NCI-H2171 treated with DMSO at 0.1 percent for 48 hours (cell line): ENCODE data around the gene CPLANE2.
A peak's percentile ranks its signal among the peaks of the same experiment; 100 is the strongest.
"Not testable (repeated sequence)": the region's sequence is repeated elsewhere in the genome, so short reads cannot be mapped to it uniquely, and the experiment has no call there.

Source experiments
- DNase-seq: peaks from one replicate; lab custom pipeline; 2025; lab: John Stamatoyannopoulos, UW

The CPLANE2 gene

DNA sequence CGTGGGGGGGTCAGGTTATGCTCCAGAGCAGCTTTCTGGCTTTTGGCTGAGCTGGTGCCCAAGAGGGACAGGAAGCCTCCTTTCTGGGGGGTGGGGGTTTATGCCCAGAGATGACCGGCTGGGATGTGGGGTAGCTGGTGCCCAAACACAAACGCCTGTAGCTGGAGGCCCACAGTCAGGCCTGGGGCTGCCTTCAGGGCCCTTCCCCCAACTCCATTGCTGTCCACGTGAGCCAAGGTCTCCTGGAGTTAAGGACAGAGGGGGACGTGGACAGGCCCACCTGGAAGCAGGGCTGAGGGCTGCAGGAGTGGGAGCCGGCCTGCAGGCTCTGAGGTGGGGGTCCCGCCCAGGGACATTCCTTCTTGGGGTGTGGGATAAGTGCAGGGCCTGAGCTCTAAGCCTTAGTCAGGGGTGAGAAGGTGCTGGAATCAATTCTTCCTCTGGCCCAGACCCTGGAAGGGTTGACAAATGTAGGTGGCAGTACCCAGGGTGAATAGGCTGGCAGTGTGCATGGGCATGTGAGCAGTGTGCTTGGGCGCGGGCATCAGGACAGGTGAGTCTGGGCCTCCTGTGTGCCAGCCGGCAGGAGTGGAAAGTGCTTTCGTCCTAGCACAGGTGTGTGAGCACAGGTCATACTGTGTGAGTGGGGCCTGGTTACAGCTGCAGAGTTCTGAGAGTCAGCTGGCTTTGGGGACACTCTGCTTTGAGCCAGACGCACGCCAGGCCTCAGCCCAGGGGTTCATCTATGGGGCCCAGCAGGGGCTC is 6.8 kb downstream of the CPLANE2 start:
- DNase-seq = no peak

DNA sequence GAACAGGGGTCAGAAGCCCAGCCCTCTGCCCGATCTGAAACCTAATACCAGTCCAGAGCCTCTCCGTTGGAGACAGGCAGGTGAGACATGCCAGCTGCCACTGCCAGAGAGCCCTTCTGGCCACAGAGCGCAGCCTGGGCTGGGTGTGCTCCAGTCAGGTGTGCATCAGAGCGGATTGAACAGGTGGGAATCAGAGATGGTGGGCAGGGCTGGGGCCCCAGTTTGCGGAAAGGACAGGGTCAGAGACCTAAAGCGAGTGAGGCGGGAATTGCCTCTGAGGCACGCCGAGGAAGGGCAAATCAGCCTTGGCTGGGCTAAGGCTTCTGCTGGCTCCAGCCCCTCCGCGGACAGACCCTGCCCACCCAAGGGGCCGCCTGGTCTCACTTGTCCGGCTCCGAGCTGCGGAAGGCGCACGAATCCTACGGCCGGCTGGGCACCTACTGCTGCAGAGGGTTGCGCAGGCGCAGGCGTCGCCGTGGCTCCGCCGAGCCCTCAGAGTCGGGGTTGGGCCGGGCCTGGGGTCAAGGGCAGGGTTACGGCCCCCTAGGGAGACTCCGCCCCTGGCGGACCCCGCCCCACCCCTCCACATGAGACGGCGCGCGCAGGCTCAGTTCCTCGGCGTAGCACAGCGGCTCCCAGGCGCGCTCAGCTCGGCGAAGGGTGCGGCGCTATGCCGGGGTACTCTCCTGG is 10.3 kb downstream of the CPLANE2 start:
- DNase-seq = peak; percentile 74

DNA sequence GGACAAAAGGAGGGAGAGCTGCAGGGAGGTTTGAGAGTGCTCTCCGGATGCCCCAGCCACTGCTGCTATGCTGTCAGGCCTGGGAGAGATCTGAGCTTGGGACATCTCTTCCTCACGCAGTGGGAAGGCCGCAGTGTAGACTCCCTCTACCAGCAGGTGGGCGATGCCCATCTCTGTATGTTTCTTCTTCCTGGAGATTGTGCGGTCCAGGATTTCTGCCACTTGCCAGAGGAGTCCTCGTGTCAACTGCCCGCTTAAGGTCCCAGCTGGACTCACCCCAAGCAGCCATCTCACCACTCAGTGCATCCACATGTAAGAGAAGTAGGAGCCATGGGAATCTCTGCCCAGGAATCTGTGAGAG is 10.9 kb downstream of the CPLANE2 start:
- no peak for DNase-seq

DNA sequence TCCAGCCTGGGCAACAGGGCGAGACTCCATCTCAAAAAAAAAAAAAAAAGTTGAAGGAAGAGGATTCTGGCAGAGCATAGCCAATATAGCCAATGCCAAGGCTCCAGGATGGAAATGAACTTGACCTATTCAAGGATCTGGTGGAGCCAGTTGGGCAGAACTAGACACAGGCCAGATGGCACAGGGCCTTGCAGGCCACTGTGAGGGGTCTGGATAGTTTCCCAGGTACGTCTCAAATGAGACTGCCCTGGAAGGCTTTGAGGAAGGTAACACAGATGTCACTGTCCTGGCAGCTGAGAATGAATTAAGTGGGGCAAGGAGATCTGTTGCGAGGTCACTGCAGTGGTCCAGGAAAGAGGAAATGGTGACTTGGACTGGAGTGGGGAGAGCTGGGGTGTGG is 12.5 kb downstream of the CPLANE2 start:
- no peak for DNase-seq

DNA sequence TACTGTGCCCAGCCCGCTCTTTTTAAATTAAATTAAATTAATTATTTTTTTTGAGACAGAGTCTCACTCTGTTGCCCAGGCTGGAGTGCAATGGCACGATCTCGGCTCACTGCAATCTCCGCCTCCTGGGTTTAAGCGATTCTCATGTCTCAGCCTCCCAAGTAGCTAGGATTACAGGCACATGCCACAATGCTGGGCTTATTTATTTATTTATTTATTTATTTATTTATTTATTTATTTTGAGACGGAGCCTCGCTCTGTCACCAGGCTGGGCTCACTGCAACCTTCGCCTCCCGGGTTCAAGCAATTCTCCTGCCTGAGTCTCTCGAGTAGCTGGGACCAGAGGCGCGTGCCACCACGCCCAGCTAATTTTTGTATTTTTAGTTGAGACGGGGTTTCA is 14.3 kb downstream of the CPLANE2 start:
- DNase-seq = not testable (repeated sequence)

DNA sequence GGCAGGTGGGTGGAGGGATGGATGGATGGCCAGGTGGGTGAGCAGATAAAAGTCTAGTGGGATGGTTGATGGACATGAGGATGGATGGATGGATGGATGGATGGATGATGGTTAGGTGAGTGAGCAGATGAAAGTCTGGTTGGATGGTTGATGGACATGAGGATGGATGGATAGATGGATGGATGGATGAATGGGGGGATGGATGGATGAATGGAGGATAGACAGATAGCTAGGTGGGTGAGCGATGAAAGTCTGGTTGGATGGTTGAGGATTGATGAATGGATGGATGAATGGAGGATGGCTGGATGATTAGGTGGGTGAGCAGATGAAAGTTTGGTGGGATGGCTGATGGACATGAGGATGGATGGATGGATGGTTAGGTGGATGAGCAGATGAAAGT is 15.5 kb downstream of the CPLANE2 start:
- no peak for DNase-seq

DNA sequence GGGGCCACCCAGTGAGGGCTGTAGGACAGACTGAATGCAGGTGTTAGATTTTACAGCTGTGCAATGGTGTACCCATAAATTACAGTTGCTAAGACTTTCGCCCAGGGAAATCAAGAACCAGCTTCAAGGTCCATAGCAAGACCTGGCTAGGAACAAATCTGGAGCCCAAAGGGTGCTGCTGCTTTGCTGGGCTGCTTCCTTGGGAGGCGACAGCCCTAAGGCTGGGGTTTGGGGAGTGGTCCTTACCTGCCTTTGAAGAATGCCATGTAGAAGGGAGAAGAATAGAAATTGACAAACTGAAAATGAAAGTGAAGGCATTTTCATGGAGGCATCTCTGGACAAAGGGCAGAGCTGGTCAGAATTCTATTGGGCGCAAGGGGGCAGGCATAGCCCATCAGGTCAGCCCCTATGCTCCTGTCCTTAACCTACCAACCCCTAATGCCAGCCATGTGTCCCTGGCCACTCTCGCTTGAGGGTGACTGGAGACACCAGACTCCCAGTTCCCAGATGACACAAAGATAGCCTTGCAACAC is 16.9 kb downstream of the CPLANE2 start:
- DNase-seq = no peak

DNA sequence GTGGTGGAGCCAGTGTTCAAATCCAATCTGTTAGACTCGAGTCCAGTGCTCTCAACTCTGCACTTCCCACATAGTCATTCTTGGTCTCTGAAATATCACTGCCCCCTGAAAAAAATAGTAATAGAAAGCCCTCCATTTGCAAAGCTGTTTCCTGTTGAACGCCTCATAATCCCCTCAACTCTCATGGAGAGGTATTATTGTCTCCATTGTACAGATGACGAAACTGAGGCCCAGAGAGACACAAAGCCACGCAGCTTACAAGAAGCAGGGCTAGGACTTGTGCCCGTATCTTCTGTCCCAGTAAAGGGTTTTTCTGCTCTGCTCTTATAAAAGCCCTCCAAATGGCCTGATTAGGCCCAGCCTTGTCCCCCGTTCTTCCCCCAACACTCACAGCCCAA is 18.3 kb downstream of the CPLANE2 start:
- DNase-seq = no peak

DNA sequence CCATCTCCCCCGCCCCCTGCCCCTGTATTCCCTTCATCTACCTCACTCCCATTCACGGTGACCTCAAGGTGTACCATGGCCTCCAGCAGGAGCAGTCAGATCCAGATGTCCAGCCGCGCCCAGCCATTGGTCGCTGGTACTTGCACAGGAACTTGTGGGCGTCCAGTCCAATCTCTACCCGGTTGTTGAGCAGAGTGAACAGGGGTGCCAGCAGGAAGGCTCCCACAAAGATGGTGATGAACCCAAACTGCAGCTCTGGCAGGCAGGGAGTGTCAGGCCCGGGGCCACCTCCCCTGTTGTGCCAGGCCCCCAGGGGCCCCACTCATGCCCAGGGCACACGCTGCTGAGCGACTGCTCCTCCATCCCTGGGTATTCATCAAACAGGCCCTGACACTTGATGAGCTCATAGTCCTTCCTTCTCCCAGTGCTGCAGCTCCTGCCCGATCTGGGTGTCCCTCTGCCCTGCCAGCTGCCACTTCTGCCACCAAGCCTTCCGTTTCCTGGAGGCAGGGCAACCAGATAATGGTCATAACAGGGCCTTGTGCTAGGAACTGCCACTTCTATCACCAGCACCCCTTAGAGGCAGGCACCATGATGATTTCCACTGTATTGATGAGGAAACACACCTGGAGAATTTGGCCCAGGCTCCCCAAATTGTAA is 18.8 kb downstream of the CPLANE2 start:
- no peak for DNase-seq

DNA sequence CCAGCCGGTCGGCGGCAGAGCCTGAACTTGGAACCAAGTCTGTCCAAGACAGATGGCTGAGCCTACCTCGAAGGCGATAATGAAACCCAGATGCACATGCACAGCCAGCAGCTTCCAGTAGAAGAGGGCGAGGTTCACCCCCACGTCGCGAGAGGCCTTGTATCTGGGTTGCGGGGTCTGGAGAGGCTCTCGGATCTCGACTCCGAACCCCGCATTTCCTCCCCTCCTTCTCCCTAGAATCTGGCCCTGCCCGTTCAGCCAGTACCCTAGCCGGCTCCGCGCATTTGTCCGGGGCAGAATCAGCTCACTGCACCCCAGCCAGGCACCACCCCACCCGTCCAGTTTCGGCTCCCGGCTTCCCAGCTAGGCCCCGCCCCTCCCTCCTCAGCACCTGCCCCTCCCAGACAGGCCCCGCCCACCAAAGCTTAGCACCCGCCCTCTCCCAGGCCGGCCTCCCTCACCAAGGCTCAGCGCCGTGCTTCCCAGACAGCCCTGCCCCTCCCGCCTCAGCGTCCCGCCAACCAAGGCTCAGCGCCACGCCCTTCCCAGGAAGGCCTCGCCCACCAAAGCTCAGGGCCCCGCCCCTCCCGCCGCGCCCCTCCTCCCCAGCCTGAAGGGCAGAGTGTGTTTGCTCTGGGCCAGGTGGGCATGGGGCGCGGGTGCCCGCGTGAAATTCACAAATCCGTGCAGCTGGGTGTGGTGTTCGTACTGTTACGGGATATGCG is 19.8 kb downstream of the CPLANE2 start:
- DNase-seq = peak; percentile 94

DNA sequence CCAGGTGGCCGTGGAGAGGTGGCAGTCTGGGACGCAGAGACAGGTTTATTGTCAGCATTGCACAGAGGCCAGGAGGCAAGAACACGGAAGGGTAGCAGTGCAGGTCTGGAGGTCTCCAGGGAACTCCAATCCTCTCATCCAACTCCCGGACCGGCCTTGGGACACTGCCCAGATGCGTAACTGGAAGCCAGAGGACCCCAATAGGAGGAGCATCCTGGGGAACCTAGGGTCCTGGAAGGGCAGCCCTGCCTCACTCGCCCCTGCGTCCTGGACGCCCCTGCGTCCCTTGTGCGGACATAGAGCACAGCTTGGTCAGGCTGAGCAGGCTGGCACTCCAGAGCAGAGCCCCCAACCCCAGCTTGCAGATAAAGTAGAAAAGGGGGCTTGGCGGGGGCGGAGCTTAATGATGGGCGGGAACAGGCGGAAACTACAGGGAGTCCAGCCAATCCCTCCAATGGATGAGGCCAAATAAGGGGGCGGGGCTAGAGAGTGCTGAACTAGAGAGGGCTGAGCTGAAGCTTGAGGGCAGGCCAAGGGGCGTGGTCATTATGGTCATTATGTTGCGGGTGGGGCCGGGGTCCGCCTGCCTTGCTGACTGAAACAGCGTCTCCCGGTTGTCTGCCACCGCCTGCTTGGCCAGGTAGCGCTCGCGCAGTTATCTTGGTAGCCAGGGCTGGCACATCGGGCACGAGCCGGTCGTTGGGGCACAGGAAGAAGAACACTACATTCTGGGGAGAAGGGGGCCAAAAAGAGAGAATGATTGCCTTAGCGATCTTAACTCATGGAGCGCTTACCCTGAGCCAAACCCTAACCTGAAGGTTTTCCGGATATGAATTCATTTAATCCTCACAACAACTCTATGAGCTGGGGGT is 20.9 kb downstream of the CPLANE2 start:
- no peak for DNase-seq

DNA sequence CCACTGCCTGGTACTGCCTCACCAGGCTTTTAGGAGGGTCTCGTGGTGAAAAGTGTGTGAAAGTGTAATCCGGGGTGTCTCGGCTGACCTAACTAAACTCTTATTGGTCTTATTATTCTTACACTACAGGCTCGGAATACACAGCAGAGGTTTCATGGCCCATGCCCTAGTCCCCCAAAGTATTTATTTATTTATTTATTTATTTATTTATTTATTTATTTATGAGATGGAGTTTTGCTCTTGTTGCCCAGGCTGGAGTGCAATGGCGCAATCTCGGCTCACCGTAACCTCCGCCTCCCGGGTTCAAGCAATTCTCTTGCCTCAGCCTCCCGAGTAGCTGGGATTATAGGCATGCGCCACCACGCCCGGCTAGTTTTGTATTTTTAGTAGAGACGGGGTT is 21.7 kb downstream of the CPLANE2 start:
- DNase-seq = not testable (repeated sequence)

DNA sequence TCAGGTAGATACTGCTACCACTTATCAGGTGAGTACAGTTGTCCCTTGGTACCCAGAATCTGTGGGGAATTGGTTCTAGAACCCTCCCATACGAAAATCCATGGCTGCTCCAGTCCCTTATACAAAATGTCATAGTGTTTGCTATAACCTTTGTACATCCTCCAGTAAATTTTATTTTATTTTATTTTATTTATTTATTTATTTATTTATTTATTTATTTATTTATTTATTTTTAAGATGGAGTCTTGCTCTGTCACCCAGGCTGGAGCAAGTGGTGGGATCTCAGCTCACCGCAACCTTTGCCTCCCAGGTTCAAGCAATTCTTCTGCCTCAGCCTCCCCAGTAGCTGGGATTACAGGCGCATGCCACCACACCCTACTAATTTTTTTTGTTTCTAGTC is 23.4 kb downstream of the CPLANE2 start:
- DNase-seq = not testable (repeated sequence)

DNA sequence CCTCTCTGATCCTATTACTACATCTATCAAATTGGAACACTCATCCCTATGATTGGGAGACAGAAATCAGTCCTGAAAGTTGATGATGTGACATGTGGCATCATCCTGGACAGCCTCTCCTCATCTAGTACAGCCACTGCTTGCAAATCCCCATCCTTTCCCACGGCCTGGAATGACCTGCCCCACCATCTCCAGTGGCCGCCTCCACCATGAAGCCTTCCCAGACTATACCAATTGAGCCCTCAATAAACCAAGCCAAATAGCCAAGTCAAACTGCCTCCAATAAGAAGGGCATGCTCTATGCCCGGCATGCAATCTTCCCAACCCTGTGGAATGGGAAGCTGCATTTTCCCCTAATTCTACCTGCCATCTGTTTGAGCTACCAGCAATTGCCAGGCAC is 24.0 kb downstream of the CPLANE2 start:
- DNase-seq = no peak

DNA sequence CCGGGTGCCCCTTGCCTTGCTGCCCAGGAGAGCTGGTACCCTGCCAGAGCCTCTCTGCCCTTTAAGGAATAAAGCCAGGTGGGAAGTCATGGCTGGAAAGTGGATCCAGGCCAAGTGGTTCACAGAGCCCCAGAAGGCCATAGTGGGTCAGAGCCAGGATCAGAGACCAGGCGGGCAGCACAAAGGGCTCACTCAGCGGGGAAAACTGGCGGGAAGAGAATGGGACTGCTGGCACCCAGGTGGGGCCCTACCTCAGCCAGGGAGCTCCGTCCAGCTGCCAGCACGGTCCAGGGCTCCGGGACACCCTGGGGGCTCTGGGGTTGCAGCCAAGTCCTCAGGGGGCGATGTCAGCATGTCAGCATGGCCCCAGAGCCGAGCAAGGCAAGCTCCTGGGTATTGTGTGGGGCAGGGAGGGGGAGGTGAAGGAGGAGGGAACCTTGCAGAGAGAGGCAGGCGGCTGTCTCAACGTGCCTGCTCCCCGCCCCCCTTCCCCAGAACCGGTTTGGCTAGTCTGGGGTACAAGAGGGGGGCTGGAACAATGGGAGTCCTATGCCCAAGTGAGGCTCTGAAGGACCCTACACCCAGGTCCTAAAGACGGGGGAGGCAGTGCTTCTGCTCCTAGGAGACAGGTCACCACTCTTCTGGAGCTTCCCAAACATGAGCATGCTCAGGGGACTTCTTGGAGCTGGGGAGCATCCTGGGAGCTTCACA is 24.6 kb downstream of the CPLANE2 start, which contains the start of gene ARHGEF19:
Gene ARHGEF19, minus strand, starts transcription at position 402 of the 711 bp plus-strand sequence. CDS start 3,598 bp downstream, outside the sequence.
- no peak for DNase-seq

DNA sequence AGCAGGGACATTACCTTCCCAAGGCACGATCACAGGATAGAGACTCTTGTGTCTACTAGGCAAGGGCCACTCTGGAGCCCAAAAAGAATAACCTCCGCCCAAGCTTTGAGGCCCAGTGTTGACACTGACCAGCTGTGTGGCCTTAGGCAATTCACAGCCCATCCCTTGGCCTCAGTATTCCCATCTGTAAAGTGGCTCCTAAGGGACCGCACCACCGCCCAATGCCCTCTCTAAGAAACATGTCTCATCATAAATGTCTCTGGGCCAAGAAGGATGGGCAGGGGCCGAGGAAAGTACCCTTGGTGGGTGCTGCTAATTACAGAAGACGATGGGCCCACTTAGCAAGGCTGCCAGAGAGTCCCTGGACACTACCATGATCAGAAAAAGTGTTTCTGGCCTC is 25.2 kb downstream of the CPLANE2 start:
- DNase-seq = no peak

DNA sequence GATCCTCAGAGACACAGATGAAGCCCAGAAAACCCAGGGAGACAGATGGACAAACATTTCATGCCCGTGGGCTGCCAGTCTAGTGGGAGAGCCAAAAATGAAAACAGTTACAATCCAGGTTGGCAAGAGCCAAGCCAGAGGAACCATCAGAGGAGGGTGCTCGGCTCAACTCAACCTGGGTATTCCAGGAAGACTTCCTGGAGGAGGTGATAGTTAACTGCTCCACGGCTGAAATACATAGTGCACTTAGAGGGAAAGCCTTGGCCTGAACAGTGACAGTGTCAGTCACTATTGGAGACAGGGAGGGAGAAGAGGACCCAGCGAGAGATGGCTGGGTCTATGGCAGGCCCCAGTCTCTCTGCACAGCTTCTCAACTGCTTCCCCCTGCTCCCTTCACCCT is 26.4 kb downstream of the CPLANE2 start:
- DNase-seq = no peak

DNA sequence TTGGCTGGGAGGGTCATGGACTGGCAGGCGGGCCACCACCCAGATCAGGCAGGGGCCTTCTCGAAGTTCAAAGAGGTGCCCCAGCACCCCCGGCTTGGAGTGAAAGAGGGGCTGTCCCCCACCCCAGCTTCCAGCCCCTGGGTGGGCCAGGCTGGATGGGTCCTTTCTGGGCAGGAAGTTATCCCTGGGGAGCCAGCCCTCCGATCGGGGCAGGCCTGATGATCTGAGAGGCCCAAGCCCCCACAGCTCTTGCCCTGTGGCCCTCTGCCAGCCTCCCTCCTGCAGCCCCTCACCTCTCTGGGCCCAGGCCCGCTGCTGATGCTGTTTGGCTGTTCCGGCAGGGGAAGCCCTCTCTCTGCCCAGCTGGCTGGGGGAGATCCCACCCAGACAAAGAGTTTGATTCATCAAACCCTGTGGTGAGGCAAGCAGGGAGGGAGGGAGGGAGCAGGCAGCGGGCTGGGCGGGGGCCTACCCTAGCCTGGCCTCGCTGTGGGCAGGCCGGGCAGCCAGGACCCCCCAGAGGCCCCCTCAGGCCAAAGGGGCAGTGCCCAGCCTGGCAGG is 27.1 kb downstream of the CPLANE2 start:
- no peak for DNase-seq

DNA sequence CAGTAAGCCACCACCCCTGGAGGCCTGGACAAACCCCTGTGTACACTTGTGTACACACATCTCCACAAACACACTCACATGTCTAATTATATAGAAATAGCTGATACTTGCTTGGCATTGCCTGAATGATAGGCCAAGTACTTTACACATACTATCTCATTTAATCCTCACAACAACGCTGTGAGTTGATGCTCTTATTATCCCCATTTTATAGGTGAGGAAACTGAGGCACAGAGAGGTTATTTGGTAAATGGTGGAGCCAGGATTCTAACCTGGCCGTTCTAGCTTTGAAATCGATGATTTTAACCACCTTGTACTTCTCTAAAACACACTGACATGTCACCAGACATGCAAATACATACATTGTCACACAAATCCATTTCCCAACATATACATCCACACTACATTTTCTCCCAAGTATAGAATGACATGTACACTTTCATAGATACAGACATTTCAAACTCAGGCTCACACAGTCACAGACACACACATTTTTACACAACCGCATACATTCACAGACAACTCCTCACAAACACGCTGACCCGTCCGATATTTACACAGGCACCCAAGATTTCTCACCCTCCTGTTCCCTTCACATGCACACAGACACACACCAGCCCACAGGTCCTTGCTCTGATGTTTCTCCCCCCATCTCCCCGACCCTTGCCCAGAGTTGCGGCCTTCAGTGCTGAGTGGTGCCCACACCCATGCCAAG is 27.7 kb downstream of the CPLANE2 start:
- no peak for DNase-seq
